Measurements from ENCODE around the gene SLC35G1.

- no peak for TF ChIP-seq CTCF (IDR thresholded peaks at IDR 0.05)
- no peak for TF ChIP-seq EP300 (IDR thresholded peaks at IDR 0.05)
Observed at GRCh38 chr10:93947055-93947454, 53.3 kb downstream of the SLC35G1 start.
